Upper lobe of left lung (tissue), 6 donors: ENCODE data around the gene IMPA2. TPM values are rescaled to one million over a fixed set of nuclear protein-coding genes. Genes with fewer than 3 reads are reported as not detected.

Experiments used
- ATAC-seq, 2 donors: fragments of 200-7000 bp; cut with Tn5 transposase; one replicate each; pipeline ENCODE4 v1.9.1; 2022; ENCODE audit warnings: mild to moderate bottlenecking in 2 of 2, moderate library complexity in 2 of 2; ENCODE audit not compliant: low FRiP score in 2 of 2
- DNase-seq, 2 donors: peaks; one replicate each; pipeline ENCODE4 v3.0.0-alpha.2; 2019 to 2020
- H3K27ac ChIP-seq, 4 donors: fragments of 200-600 bp; sonication (generic); one replicate each; pipeline ENCODE4 v1.5.1; 2016 to 2019
- H3K27me3 ChIP-seq, 4 donors: fragments of 200-600 bp; sonication (generic); one replicate each; pipeline ENCODE4 v1.5.1; 2017 to 2019
- H3K36me3 ChIP-seq, 4 donors: fragments of 200-600 bp; sonication (generic); one replicate each; pipeline ENCODE4 v1.5.1; 2016 to 2019
- H3K4me1 ChIP-seq, 4 donors: fragments of 200-600 bp; sonication (generic); one replicate each; pipeline ENCODE4 v1.5.1; 2018 to 2019
- H3K4me3 ChIP-seq, 4 donors: fragments of 200-600 bp; sonication (generic); one replicate each; pipeline ENCODE4 v1.5.1; 2017 to 2019; ENCODE audit warnings: mild to moderate bottlenecking in 2 of 4, moderate library complexity in 1 of 4
- H3K9me3 ChIP-seq, 4 donors: fragments of 200-600 bp; sonication (generic); one replicate each; pipeline ENCODE4 v1.5.1; 2018 to 2019
- EP300 ChIP-seq, 4 donors: sonication (generic); formaldehyde crosslinking; IDR thresholded peaks; one replicate each; pipeline ENCODE4 v1.5.1; 2017; ENCODE audit warnings: antibody characterized with exemption in 4 of 4, control low read depth in 2 of 4
- POLR2A ChIP-seq, 4 donors: fragments of 450-650 bp; IDR thresholded peaks; one replicate each; pipeline ENCODE4 v1.5.1; 2016 to 2017; ENCODE audit warnings: antibody characterized with exemption in 4 of 4, mild to moderate bottlenecking in 2 of 4
- POLR2AphosphoS5 ChIP-seq, 2 donors: sonication (generic); formaldehyde crosslinking; IDR thresholded peaks; one replicate each; pipeline ENCODE4 v1.5.1; 2017; ENCODE audit warnings: antibody characterized with exemption in 2 of 2
- WGBS, 2 donors: methylation state at CpG; one replicate each; pipeline ENCODE4 v1.1.5; 2017 to 2018; 5-methylcytosine and 5-hydroxymethylcytosine counted together
- total RNA-seq, 6 donors: library from RNA; depleted of rRNA in 4 of 6; stranded (reverse); fragments of >200 nt in 4 of 6; gene quantifications; one replicate each; pipeline versions ENCODE4 v1.1.0 to v1.2.1, GENCODE V29; 2016 to 2021
- TF ChIP-seq, protein P1 (sequence below), 6 experiments: fragments of 450-650 bp in 4 of 6; fragments of 200-600 bp in 2 of 6; sonication (generic) in 2 of 6; IDR thresholded peaks; one replicate each; pipeline ENCODE4 v1.5.1; 2016 to 2019; ENCODE audit warnings: antibody characterized with exemption in 6 of 6
- donor health status: DM: no; HTN: no; CAD: no; lungs with moderate emphysema.
- donor health status: DM: no; HTN: yes; CAD: no; lungs with severe emphysema.

Gene IMPA2
- total RNA-seq, 6 donors from 2014 or later, result 59.3 to 111 (median 77.6) TPM

DNA sequence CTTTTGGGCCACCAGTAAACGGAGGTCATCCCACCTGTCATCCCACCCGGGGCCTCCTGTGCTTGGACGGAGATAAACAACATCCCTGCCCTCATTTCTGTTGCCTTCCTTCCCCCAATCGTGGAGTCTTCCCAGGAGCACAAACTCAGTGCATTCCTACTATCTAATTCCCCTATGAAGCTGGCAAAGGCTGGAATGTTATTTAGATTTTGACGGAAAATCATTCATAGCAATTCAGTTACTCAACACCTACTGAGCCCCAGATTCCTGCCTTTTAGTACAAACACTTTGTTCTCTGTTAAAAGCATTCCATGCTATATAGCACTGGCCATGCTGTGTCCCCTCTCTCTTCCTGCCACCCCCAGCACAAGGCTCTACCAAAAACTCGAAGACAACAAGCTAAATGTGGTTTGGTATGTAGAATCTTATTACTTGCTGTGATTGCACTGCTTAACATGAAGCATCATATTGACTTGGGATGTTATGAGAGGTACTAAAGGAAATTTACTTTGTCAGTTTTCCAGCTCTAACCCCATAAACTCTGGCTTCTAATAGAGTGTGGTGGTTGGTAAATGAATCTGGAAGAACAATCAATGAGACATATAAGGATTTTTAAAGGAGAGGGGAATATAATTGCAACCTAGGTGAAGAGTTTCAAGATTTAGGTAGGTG is 32.3 kb upstream of the IMPA2 start:
- Histone ChIP-seq H3K9me3 (no peaks in the 10 kb centered on the region), H3K27me3 (no peaks in the 10 kb centered on the region), H3K27ac (peak overlapping the region; percentile 69 to 99 (median 96)), H3K4me1 (peaks cover 17 to 35% (median 29%) of the 10 kb centered on the region in 4 donors), H3K36me3 (no peaks in the 10 kb centered on the region), H3K4me3 (no peak overlapping the region)
- ATAC-seq (no peak), DNase-seq (no peak)
- TF ChIP-seq EP300 (IDR thresholded peaks at IDR 0.05) (no peak), POLR2AphosphoS5 (IDR thresholded peaks at IDR 0.05) (no peak), POLR2A (IDR thresholded peaks at IDR 0.05) (no peak)
- TF ChIP-seq, protein P1, sequence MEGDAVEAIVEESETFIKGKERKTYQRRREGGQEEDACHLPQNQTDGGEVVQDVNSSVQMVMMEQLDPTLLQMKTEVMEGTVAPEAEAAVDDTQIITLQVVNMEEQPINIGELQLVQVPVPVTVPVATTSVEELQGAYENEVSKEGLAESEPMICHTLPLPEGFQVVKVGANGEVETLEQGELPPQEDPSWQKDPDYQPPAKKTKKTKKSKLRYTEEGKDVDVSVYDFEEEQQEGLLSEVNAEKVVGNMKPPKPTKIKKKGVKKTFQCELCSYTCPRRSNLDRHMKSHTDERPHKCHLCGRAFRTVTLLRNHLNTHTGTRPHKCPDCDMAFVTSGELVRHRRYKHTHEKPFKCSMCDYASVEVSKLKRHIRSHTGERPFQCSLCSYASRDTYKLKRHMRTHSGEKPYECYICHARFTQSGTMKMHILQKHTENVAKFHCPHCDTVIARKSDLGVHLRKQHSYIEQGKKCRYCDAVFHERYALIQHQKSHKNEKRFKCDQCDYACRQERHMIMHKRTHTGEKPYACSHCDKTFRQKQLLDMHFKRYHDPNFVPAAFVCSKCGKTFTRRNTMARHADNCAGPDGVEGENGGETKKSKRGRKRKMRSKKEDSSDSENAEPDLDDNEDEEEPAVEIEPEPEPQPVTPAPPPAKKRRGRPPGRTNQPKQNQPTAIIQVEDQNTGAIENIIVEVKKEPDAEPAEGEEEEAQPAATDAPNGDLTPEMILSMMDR (IDR thresholded peaks at IDR 0.05), result no peak
- WGBS, 2 donors, result 55 to 70% methylated on average over 6 of the region's 6 CpGs

DNA sequence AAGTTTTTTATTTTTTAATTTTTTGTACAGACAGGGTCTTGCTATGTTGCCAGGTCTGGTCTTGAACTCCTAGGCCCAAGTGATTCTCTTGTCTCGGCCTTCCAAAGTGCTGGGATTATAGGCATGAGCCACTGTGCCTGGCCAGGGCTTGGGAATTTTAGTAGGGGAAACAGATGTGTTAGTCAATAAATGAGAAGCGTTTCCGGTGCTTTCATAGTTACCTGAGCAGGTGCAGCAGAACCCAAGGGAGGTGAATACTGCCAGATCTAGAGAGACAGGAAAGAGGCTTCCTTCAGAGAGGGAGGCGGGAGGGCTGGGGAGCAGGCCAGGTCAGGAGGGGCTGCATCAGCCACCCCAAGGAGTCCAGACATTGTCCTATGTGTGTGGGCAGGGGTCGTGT is 30.5 kb upstream of the IMPA2 start:
- TF ChIP-seq, protein P1 (IDR thresholded peaks at IDR 0.05), result no peak
- TF ChIP-seq POLR2A (IDR thresholded peaks at IDR 0.05) (no peak), POLR2AphosphoS5 (IDR thresholded peaks at IDR 0.05) (no peak), EP300 (IDR thresholded peaks at IDR 0.05) (no peak)
- Histone ChIP-seq H3K4me3 (no peak overlapping the region), H3K4me1 (peaks cover 20 to 53% (median 36%) of the 10 kb centered on the region in 4 donors), H3K36me3 (no peaks in the 10 kb centered on the region), H3K27ac (no peak overlapping the region), H3K9me3 (no peaks in the 10 kb centered on the region), H3K27me3 (no peaks in the 10 kb centered on the region)
- 79 to 83% methylated on average over 5 of the region's 5 CpGs for WGBS, 2 donors
- ATAC-seq, result no peak
- no peak for DNase-seq

DNA sequence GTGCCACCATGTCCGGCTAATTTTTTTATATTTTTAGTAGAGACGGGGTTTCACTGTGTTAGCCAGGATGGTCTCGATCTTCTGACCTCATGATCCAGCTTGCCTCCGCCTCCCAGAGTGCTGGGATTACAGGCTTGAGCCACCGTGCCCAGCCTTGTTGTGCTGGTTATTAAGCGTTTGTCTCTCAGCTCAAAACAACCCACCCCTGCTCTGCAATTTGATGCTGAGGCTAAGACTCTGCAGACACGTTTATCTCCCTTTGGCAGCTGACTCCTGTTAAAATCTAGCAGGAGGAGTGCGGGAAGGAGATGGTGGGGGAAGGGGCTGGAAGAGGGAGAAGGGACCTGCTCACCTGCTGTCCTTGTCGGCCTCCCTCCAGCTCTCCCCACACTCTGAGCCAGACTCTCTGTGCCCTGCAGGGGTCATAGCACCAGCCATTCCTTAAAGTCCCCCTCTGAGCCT is 29.9 kb upstream of the IMPA2 start:
- Histone ChIP-seq H3K9me3 (peaks cover 0 to 3% (median under 1%) of the 10 kb centered on the region in 4 donors), H3K4me3 (no peak overlapping the region), H3K4me1 (peaks cover 19 to 47% (median 31%) of the 10 kb centered on the region in 4 donors), H3K36me3 (no peaks in the 10 kb centered on the region), H3K27me3 (no peaks in the 10 kb centered on the region), H3K27ac (no peak overlapping the region)
- no peak for TF ChIP-seq POLR2A (IDR thresholded peaks at IDR 0.05)
- TF ChIP-seq EP300 (IDR thresholded peaks at IDR 0.05), result no peak
- no peak for TF ChIP-seq POLR2AphosphoS5 (IDR thresholded peaks at IDR 0.05)
- TF ChIP-seq, protein P1 (IDR thresholded peaks at IDR 0.05), result no peak
- DNase-seq (no peak), ATAC-seq (no peak)
- 70 to 91% methylated on average over 9 of the region's 9 CpGs for WGBS, 2 donors

DNA sequence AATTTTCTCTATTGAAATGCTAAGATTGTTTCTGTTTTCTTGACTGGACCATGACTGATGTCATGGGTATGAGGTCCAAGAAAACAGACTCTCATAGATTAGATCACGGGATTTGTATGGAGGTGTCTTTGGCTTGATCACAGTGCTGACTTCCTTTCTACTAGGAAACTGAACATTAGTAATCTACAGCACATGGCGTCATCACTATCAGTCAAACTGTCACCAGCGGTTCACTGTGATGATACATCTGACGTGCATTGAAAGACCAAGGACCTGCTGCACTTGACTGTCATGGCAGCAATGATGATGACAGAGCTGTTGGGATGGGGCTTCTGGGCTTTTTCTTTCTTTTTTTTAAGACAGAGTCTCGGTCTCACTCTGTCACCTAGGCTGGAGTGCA is 28.2 kb upstream of the IMPA2 start:
- TF ChIP-seq POLR2AphosphoS5 (IDR thresholded peaks at IDR 0.05) (no peak), EP300 (IDR thresholded peaks at IDR 0.05) (no peak), POLR2A (IDR thresholded peaks at IDR 0.05) (no peak)
- TF ChIP-seq, protein P1 (IDR thresholded peaks at IDR 0.05), result no peak

More for the DNA sequence above, 28.2 kb upstream of the IMPA2 start:
- H3K27me3 ChIP-seq, result no peaks in the 10 kb centered on the region
- H3K36me3 ChIP-seq, result no peaks in the 10 kb centered on the region
- H3K4me3 ChIP-seq, result no peak overlapping the region
- peaks cover 8 to 35% (median 19%) of the 10 kb centered on the region in 4 donors for H3K4me1 ChIP-seq
- H3K27ac ChIP-seq, result no peak overlapping the region
- H3K9me3 ChIP-seq, result peaks cover 0 to 15% (median 14%) of the 10 kb centered on the region in 4 donors
- DNase-seq (no peak), ATAC-seq (no peak)
- 78 to 88% methylated on average over 5 of the region's 5 CpGs for WGBS, 2 donors
